Mononuclear cell (primary cell): ENCODE results near the gene HES5. TPM values are rescaled to one million over a fixed set of nuclear protein-coding genes. Genes with fewer than 3 reads are reported as not detected.

Experiments used
- H3K27me3 ChIP-seq: 2 replicates; pipeline ENCODE4 v1.6.0; 2011; ENCODE audit warnings: low read length, control low read depth; ENCODE audit not compliant: insufficient read depth
- H3K4me1 ChIP-seq: 2 replicates; pipeline ENCODE4 v1.5.1; 2011; ENCODE audit warnings: mild to moderate bottlenecking, low read length, control low read depth; ENCODE audit not compliant: insufficient read depth
- H3K4me3 ChIP-seq: 2 replicates; pipeline ENCODE4 v1.5.1; 2011; ENCODE audit warnings: mild to moderate bottlenecking, low read length, moderate library complexity
- H3K9me3 ChIP-seq: 2 replicates; pipeline ENCODE4 v1.5.1; 2011; ENCODE audit warnings: low read depth, mild to moderate bottlenecking, control low read depth, low read length
- total RNA-seq: library from RNA; depleted of rRNA; stranded (reverse); fragments of >200 nt; gene quantifications from one replicate; pipeline ENCODE4 v1.2.3, GENCODE V29; 2012

HES5 gene
- total RNA-seq, 1 donor: not detected

DNA sequence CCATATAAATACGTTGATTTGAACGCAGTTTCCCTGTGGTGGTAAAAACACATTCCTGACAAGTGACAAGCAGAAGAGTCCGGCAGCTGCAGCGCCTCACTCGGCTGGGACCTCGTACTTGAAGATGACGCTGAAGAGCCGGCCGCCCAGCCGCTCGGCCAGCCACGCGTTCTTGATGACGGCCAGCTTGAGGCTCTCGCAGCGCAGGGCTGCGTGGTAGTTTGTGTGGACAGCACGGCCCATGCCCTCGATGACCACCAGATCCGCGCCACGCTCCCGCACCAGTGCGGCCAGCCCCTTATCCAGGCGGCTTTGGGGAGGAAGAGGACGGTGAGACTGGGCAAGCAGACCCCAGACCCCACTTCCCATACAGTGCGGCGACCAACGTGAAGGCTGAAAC is 21.3 kb downstream of the HES5 start:
- H3K9me3 ChIP-seq: no peaks in the 10 kb centered on the region
- H3K4me1 ChIP-seq: no peaks in the 10 kb centered on the region
- no peak overlapping the region for H3K4me3 ChIP-seq
- no peaks in the 10 kb centered on the region for H3K27me3 ChIP-seq

DNA sequence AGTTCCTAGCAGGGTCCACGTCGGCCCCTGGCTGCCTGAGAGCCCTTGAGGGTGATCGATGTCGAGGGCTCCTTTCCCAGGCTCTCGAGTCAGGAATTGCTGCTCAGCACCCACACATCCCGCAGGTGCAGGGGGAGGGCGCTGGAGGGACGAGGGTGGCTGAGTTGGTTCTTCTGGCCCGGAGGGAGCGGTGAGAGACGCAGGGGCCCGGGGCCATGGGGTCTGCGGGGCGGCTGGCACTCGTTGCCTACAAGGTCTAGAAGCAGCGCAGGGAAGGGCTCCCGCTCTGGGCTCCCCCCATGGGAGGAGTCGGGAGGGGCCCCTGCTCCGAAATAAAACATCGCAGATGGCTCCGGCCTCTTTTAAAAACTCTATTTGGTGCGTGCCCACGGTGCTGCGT is 21.9 kb downstream of the HES5 start:
- Histone ChIP-seq H3K4me3 (no peak overlapping the region), H3K9me3 (no peaks in the 10 kb centered on the region), H3K4me1 (no peaks in the 10 kb centered on the region), H3K27me3 (no peaks in the 10 kb centered on the region)

DNA sequence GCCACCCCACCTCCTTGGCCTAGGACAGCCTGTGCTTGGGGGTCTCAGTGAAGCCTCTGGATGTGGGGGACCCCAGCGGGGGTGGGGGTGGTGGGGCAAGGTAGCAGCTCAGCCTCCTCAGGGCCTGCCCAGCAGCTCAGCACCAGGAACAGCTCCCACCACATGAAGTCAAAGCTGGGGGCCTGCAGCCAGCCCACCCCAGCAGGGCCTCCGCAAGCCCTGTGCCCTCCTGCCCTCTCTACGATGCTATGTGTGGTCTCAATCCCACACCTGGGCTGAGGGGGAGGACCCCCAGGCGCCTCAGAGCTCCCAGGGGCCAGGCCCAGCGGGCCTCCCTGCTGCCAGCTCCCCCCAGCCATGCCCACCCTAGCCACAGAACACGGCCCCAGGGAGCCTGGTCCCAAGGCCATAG is 22.3 kb downstream of the HES5 start:
- Histone ChIP-seq H3K4me1 (no peaks in the 10 kb centered on the region), H3K9me3 (no peaks in the 10 kb centered on the region), H3K27me3 (no peaks in the 10 kb centered on the region), H3K4me3 (no peak overlapping the region)

DNA sequence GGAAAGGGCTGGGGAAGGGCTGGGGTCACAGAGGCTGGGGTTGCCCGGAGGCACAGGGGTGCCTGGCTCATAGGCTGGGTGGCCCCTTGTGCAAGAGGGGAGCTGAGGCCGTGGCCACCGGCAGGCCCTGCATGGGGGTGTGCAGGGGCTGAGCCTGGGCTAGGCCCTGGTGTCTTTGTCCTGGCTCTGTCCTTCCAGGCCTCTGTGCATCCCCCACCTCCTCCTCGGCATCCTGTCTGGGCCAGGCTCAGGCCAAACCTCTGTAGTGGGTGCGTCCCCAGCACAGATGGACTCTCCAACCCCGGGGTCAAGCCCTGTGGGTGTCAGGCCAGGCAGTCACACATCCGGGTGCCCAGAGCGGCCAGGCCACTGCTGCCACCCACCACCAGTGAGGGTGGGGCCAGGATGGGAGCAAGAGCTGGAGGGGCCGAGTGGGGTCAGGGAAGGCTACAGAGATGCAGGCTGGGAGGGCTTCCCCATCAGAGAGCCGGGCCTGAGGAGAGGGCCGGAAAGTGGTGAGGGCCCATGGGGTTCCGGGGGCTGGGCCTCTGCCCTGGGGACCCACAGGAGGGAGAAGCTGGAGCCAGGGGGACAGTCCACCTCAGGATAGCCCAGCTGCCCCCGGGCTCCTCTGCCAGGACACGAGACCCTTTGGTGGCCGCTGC is 23.0 kb downstream of the HES5 start:
- Histone ChIP-seq H3K27me3 (no peaks in the 10 kb centered on the region), H3K9me3 (no peaks in the 10 kb centered on the region), H3K4me3 (no peak overlapping the region), H3K4me1 (no peaks in the 10 kb centered on the region)

DNA sequence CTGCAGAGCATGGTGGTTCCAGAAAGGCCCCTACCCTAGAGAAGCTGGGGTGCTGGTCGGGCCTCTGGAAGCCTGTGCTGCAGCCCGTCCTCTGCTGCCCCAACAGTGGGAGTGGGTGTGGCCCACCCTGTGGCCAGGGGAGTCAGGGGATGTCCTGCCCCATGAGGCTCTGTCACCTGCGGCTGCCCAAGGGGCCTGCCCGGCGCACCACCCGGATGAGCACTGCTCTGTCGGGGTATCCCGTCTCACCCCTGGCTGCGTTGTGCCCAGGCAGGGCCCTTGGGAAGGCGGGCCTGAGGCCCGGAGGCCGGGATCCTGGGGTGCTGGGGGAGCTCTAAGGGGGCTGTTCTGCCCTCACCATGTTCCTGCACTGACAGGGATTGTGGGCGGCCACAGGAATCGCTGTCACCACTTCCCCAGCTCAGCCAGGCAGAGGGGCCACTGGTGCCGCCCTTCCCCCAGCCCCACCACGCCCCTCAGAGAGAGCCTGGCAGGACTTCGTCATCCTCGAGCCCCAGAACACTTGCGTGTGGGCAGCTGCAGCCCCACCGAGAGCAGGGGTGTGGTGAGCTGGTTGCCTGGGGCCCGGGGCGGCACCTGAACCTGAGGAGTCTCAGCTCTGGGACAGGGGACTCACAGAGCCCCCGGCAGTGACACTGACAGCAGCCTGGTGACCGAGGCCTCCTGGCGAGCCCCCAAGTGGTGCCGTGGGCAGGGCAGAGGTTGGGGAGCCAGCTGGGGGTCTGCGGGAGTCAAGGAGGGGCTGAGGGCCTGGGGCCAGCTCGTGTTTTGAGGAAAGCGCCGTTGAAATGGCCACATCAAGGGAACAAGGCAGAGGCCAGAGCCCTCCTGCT is 23.8 kb downstream of the HES5 start:
- Histone ChIP-seq H3K27me3 (no peaks in the 10 kb centered on the region), H3K4me1 (no peaks in the 10 kb centered on the region), H3K9me3 (no peaks in the 10 kb centered on the region), H3K4me3 (no peak overlapping the region)

DNA sequence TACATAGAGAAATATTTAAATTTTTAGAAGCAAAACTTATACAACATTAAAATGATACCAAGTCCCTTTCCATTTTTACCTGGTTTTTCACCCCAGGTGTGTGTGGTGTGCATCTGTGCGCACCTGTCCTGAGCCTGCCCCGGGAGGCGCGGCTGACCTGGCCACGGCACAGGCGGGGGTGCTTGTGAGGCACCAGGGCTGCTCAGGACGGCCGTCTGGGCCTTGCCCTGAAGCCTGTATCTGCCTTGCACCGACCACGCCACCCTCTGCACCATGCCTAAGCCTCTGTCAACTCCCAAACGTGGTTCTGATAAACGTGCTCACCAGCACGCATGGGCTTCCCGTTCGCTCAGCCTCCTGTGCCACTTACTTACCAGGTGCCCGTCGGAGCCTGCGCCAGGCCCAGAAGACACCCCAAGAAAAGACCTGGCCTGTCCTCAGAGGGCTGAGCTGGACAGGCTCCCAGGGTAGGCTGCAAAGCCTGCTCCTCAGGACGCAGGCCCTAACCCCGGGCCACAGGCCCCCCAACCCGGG is 24.5 kb downstream of the HES5 start:
- Histone ChIP-seq H3K9me3 (no peaks in the 10 kb centered on the region), H3K4me1 (peaks cover under 1% of the 10 kb centered on the region), H3K27me3 (no peaks in the 10 kb centered on the region), H3K4me3 (no peak overlapping the region)

DNA sequence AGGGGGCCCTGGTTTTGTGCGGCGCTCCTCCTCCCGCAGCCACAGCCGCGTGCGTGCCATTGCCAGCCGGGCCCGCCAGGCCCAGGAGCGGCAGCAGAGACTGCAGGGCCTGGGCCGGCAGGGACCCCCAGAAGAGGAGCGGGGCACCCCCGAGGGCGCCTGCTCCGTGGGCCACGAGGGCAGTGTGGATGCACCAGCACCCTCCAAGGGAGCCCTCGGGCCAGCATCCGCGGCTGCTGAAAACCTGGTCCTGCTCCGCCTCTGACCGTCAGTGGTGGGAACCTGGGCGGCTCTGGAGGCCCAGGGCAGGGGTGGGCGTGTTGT is 25.2 kb downstream of the HES5 start:
- Histone ChIP-seq H3K27me3 (no peaks in the 10 kb centered on the region), H3K4me3 (no peak overlapping the region), H3K4me1 (peaks cover 7% of the 10 kb centered on the region), H3K9me3 (no peaks in the 10 kb centered on the region)

DNA sequence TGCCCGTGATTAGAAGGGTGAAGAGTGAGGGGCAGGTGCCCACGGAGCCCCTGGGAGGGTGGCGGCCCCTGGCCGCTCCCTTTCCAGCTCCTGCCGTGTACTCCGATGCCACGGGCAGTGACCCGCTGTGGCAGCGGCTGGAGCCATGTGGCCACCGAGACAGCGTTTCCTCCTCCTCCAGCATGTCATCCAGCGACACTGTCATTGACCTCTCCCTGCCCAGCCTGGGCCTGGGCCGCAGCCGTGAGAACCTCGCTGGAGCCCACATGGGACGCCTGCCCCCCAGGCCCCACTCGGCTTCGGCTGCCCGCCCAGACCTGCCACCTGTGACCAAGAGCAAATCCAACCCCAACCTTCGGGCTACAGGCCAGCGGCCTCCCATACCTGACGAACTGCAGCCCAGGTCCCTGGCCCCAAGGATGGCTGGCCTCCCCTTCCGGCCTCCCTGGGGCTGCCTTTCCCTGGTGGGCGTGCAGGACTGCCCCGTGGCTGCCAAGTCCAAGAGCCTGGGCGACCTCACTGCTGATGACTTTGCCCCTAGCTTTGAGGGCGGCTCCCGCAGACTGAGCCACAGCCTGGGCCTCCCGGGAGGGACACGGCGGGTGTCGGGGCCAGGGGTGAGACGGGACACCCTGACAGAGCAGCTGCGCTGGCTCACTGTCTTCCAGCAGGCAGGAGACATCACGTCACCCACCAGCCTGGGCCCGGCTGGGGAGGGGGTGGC is 25.7 kb downstream of the HES5 start:
- no peaks in the 10 kb centered on the region for H3K27me3 ChIP-seq
- no peak overlapping the region for H3K4me3 ChIP-seq
- H3K9me3 ChIP-seq: no peaks in the 10 kb centered on the region
- peaks cover 12% of the 10 kb centered on the region for H3K4me1 ChIP-seq

DNA sequence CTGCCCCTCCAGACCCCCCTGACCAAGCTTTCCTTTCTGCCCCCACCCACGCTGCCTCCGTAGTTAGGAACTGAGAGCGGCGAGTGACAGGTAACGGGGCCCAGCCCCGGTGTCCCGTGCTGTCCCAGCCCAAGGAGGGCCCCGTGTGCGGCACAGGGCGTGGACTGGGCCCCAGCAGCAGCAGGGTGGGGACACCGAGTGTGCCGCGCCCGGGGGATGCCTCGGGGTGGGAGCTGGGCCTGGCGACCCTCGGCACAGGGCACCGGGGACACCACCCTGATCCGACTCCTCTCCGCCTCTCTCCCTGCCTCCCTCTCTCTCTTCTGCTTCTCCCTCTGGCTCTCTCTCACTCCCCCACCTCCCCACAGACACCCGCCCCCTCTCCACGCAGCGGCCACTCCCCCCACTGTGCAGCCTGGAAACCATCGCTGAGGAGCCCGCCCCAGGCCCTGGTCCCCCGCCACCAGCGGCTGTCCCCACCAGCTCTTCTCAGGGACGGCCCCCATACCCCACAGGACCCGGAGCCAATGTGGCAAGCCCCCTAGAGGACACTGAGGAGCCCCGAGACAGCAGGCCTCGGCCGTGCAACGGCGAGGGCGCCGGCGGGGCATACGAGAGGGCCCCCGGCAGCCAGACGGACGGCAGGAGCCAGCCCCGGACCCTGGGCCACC is 26.4 kb downstream of the HES5 start:
- no peaks in the 10 kb centered on the region for H3K27me3 ChIP-seq
- no peak overlapping the region for H3K4me3 ChIP-seq
- peaks cover 17% of the 10 kb centered on the region for H3K4me1 ChIP-seq
- no peaks in the 10 kb centered on the region for H3K9me3 ChIP-seq

DNA sequence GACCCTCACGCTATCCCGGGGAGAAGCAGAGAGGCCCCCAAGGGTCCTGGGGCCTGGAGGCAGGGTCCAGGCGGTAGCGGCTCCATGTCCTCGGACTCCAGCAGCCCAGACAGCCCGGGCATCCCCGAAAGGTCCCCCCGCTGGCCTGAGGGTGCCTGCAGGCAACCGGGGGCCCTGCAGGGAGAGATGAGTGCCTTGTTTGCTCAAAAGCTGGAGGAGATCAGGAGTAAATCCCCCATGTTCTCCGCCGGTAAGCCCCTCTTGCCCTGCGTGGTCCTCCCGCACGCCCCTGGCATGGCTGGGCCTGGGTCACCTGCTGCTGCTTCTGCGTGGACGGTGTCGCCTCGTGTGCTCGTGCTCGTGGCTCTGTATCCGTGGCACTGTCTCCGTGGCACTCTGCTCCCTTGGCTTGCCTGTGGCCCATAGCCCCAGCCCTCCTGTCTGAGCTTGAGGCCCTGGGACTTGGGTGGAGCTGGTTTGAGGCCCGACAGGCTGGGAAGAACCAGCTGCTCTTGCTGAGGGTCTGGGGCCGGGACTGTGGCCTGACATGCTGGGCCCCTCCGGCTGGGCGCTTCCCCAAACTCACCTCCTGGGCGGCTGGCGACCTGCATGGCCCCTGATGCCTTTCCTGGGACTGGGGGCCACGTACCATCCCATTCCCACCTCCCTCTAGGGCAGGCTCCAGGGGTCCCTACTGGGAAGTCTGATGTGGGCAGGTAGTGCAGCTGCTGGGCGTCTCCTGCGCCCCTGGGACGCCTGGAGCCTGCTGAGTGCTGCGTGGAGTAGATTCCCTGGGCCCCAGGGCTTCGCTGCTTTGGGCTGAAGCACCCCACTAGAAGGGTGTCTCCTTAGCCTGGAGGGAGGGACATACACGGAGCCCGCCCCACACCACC is 27.2 kb downstream of the HES5 start:
- Histone ChIP-seq H3K4me1 (peaks cover 17% of the 10 kb centered on the region), H3K27me3 (no peaks in the 10 kb centered on the region), H3K4me3 (no peak overlapping the region), H3K9me3 (no peaks in the 10 kb centered on the region)

DNA sequence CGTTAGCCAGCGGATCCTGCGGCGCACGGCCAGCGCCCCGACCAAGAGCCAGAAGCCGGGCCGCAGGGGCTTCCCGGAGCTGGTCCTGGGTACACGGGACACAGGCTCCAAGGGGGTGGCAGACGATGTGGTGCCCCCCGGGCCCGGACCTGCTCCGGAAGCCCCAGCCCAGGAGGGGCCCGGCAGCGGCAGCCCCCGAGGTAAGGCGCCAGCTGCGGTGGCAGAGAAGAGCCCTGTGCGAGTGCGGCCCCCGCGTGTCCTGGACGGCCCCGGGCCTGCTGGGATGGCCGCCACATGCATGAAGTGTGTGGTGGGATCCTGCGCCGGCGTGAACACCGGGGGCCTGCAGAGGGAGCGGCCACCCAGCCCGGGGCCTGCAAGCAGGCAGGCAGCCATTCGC is 27.9 kb downstream of the HES5 start:
- Histone ChIP-seq H3K4me1 (peaks cover 17% of the 10 kb centered on the region), H3K9me3 (no peaks in the 10 kb centered on the region), H3K27me3 (no peaks in the 10 kb centered on the region), H3K4me3 (no peak overlapping the region)

DNA sequence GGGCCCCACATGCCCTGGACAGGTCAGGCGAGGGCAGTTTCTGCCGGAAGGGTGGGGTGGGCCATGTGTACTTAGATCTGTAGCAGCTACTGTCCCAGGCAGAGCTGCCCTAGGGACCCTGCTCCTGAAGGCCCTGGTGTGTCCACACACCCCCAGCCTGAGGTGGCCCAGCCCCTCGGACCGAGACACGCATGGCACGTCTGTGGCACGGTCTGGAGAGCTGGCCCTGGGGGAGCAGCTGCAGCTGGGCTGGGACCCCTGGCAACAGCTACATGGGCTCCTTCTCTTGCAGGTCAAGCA is 28.3 kb downstream of the HES5 start:
- H3K27me3 ChIP-seq: no peaks in the 10 kb centered on the region
- H3K4me1 ChIP-seq: peaks cover 20% of the 10 kb centered on the region

DNA sequence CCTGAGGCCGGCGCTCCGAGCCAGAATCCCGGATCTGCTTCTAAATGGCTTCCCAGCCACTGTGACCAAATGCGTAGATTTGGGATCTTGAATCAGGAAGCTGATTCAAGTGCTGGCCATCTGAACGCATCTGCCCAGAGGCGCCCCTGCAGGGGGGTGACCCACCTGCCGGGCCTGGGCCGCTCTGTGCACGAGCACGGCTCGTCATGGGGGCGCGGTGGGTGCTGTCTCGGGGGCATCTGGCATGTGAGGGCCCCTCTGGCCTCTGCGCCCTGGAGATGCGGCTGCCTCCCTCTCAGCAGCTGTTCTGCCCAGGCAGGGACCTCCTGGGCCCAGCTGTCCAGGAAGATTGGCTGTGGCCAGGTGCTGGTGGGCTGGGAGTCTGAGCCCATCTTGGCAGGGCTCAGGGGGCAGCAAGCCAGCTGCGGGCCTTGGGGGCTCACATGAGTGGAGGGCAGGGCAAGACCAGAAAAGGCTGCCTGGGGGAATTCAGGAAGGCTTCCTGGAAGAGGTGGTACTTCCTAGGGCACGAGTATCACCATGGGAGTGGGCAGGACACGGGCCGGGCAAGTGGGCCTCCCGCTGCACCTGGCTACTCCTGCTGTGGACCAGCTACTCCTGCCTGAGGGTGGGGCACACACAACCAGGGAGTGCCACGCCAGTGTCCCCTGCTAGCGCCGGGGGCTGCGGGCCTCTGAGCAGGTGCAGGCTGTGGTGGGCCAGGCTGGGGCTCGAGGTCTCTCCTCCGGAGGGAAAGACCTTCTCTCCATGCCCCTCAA is 28.8 kb downstream of the HES5 start:
- Histone ChIP-seq H3K27me3 (no peaks in the 10 kb centered on the region), H3K4me1 (peaks cover 26% of the 10 kb centered on the region)

More for the DNA sequence above, 28.3 kb downstream of the HES5 start:
- Histone ChIP-seq H3K4me3 (no peak overlapping the region), H3K9me3 (no peaks in the 10 kb centered on the region)

More for the DNA sequence above, 28.8 kb downstream of the HES5 start:
- H3K4me3 ChIP-seq: no peak overlapping the region
- H3K9me3 ChIP-seq: no peaks in the 10 kb centered on the region
